Measurements from ENCODE around the gene C17orf114.

The C17orf114 gene

DNA sequence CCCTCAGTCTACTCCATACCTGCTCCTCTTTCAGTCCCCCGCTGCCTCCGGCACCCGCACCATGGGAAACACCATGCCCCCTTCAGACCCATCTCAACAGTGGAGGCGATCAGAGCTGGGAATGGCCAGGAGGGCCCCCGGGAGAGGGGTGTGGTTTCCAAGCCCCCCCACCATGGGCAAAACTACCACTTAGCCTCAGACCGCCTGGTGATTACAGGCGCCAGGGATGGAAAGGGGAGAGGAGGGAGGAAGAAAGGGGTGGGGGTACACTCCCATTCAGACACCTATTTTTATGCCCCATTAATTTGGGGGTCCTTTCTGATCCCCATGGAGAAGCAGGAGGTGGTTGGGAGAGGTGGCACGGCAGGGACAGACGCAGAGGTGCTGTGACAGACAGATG lies at the start of gene C17orf114:
C17orf114 (minus strand) TSS at position 101 of the 400 bp plus-strand sequence.
- no peak within 1 kb of the TSS for H3K4me3 Mint-ChIP-seq
- H3K27me3 Mint-ChIP-seq: no peaks in the 10 kb centered on the region
- H3K4me1 Mint-ChIP-seq (ENCODE audit: low read depth): peaks cover 8% of the 10 kb centered on the region
- no peaks in the 10 kb centered on the region for H3K9me3 Mint-ChIP-seq (ENCODE audit: low read depth)
- no peak within 1 kb of the TSS for H3K27ac Mint-ChIP-seq
- no peaks in the 10 kb centered on the region for H3K36me3 Mint-ChIP-seq

DNA sequence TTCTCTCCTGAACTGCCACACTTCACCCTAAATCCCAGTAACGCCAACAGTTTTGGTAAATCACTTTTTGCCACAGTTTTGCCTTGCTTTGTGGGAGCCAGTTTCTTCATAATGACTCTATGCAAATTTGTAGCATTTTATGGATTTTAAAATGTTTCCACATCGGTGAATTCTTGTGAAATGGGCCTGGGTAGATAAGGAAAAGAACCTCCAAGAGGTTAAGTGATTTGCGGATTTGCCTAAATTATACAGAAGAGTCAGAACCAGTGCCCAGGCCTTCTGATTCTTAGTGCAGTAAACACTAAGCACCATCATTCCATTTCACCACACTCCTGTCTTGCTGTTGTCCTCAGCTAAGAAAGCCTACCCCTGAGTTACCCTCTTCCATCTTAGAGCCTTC lies 49.0 kb upstream of the C17orf114 start:
- H3K4me1 Mint-ChIP-seq (ENCODE audit: low read depth): peaks cover 32% of the 10 kb centered on the region
- no peak overlapping the region for H3K27ac Mint-ChIP-seq
- H3K36me3 Mint-ChIP-seq: peaks cover 3% of the 10 kb centered on the region

DNA sequence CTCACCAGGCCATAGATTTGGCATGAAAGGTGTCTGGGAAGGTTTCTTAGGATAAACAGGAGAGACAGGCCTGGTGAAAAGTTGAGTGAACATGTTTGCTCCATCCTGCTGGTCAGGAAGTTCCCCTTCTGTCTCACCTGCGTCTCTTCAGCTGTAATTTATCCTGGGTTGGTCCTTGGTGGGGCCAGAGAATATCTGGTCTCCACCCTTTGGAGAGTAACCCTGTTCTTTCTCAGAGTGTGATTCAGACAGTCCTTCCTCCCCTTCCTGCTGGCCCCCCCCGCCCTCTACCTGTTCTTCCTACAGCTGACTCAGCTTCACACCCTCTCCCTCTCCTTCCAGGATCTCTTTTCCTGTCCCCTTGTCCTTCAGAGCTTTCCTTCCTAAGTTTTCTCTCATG lies 48.1 kb upstream of the C17orf114 start:
- no peaks in the 10 kb centered on the region for H3K9me3 Mint-ChIP-seq (ENCODE audit: low read depth)
- H3K36me3 Mint-ChIP-seq: peaks cover 3% of the 10 kb centered on the region
- H3K4me3 Mint-ChIP-seq: no peak overlapping the region
- no peak overlapping the region for H3K27ac Mint-ChIP-seq
- H3K4me1 Mint-ChIP-seq (ENCODE audit: low read depth): peaks cover 34% of the 10 kb centered on the region
- no peaks in the 10 kb centered on the region for H3K27me3 Mint-ChIP-seq

More for the DNA sequence above, 49.0 kb upstream of the C17orf114 start:
- peak overlapping the region; percentile 14 for H3K4me3 Mint-ChIP-seq
- H3K27me3 Mint-ChIP-seq: no peaks in the 10 kb centered on the region
- H3K9me3 Mint-ChIP-seq (ENCODE audit: low read depth): no peaks in the 10 kb centered on the region

DNA sequence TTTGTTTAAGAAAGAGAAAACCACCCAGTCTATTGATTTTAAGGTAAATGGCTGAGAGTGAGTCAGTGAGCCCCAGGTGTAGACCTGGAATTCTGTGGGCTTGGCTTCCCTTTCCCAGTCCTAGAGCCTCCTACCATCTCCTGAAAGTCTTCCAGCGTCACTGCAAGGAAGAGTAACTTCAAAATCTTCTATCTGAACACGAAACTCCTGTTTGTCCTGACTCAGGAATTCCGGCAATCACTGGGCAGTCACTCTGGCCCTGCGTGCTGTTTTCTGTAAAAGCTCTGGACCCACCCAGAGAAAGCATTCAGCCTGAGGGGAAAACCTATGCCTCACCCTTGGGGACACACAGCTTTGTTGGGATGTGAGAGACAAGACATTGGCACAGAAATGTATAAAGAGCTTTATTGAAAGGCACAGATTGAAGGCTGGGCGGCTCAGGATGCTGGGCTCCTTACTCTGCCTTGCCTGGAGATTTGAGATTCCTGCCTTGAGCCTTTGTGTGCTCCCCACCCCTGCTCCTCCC lies 46.9 kb upstream of the C17orf114 start:
- no peak overlapping the region for H3K27ac Mint-ChIP-seq
- peaks cover 5% of the 10 kb centered on the region for H3K36me3 Mint-ChIP-seq
- no peaks in the 10 kb centered on the region for H3K27me3 Mint-ChIP-seq
- no peaks in the 10 kb centered on the region for H3K9me3 Mint-ChIP-seq (ENCODE audit: low read depth)
- H3K4me1 Mint-ChIP-seq (ENCODE audit: low read depth): peaks cover 36% of the 10 kb centered on the region
- H3K4me3 Mint-ChIP-seq: no peak overlapping the region

DNA sequence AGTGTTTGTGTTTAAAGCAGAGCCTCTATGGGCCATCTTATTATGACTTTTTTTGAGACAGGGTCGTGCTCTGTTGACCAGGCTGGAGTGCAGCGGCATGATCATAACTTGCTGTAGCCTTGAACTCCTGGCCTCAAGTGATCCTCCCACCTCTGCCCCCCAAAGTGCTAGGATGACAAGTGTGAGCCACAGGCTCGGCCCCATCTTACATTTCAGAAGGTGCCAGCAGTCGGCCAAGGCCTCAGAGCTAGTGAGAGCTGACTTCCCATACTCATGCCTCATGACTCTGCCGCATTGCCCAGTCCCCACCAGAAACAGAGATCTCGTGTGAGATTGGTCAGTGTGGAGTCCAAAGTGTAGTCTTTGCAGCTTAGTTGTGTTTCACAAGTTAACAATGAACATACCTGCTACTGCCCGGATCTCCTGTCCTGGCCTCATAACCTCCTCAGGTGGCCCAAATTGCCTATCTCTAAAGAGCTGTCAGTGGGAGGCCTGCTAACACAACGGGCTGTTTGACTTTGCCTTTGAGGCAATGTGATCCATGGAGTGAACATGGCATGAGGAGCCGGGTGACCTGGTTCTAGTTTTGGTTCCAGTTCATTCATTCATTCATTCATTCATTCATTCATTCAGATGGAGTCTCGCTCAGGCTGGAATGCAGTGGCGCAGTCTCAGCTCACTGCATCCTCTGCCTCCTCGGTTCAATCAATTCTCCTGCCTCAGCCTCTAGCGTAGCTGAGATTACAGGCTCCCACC lies 44.7 kb upstream of the C17orf114 start:
- no peak overlapping the region for H3K4me3 Mint-ChIP-seq
- H3K27me3 Mint-ChIP-seq: no peaks in the 10 kb centered on the region
- no peaks in the 10 kb centered on the region for H3K9me3 Mint-ChIP-seq (ENCODE audit: low read depth)
- no peak overlapping the region for H3K27ac Mint-ChIP-seq
- peaks cover 5% of the 10 kb centered on the region for H3K36me3 Mint-ChIP-seq
- peaks cover 32% of the 10 kb centered on the region for H3K4me1 Mint-ChIP-seq (ENCODE audit: low read depth)

DNA sequence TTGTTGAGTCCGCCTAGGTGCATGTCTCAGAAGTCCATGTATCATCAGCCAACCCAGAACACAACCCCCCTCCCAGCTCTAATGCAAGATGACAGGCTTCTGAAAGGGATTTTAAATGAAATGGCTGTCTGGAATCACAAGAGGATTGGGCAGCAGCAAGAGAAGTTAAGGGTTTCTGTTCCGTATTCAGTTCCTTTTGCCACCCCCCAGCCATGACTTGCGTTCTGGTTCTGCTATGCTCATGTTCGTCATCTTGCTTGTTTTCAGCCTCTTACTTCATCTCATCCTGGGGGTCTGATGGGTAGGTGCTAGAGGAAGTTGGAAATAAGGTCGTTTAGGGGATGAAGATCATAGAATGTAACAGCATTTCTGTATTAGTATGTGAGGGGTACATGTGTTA lies 43.0 kb upstream of the C17orf114 start:
- Mint-ChIP-seq H3K4me3 (no peak overlapping the region), H3K27ac (no peak overlapping the region), H3K4me1 (ENCODE audit: low read depth) (peaks cover 40% of the 10 kb centered on the region), H3K27me3 (no peaks in the 10 kb centered on the region), H3K36me3 (peaks cover 12% of the 10 kb centered on the region), H3K9me3 (ENCODE audit: low read depth) (no peaks in the 10 kb centered on the region)

DNA sequence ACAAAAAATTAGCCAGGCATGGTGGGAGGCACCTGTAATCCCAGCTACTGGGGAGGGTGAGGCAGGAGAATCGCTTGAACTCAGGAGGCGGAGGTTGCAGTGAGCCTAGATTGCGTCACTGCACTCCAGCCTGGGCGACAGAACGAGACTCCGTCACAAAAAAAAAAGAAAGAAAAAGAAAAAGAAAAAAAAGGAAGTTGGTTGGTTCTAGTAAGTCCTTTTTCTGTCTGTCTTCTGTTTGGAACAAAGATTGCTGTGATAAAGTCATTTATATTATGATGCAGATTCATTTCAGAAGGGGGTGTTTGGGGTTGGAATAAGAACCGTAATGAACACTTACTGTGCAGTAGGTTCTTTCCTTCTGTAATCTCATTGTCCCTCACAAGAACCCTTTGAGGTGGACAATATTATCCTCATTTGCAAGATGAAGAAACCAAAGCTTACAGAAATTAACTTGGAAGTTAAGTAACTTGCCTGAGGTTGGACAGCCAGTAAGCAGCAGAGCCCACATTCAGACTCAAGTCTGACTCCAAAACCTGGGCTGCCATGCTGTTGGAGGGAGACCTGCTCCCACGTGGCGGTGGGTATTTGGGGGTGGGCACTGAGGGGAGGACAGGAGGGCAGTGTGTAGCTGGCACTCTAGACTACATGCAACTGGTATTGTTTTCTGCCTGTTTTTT lies 41.3 kb upstream of the C17orf114 start:
- H3K9me3 Mint-ChIP-seq (ENCODE audit: low read depth): no peaks in the 10 kb centered on the region
- peaks cover 17% of the 10 kb centered on the region for H3K36me3 Mint-ChIP-seq
- no peak overlapping the region for H3K27ac Mint-ChIP-seq
- no peaks in the 10 kb centered on the region for H3K27me3 Mint-ChIP-seq
- H3K4me3 Mint-ChIP-seq: no peak overlapping the region
- H3K4me1 Mint-ChIP-seq (ENCODE audit: low read depth): peaks cover 49% of the 10 kb centered on the region

DNA sequence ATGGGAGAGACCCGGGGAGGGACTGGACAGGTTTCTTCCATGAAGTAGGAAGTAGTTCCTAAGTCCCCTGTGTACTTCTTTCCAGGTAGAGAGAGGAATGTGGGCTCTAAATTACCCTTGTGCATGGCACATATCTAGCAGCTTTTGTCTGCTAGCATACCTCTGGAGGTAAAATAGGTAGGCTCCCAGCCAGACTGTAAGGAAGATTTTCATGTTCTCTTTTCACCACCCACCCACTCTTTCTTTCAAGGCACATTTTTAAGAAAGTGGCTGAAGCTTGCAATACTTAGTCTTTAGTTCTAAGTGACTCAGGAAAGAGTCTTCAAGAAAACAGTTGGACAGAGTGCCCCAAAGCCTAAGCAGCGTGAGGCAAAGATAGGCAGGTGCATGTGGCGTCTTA lies 40.2 kb upstream of the C17orf114 start:
- Mint-ChIP-seq H3K27ac (no peak overlapping the region), H3K27me3 (no peaks in the 10 kb centered on the region), H3K4me3 (no peak overlapping the region), H3K36me3 (peaks cover 20% of the 10 kb centered on the region), H3K4me1 (ENCODE audit: low read depth) (peaks cover 53% of the 10 kb centered on the region), H3K9me3 (ENCODE audit: low read depth) (no peaks in the 10 kb centered on the region)

DNA sequence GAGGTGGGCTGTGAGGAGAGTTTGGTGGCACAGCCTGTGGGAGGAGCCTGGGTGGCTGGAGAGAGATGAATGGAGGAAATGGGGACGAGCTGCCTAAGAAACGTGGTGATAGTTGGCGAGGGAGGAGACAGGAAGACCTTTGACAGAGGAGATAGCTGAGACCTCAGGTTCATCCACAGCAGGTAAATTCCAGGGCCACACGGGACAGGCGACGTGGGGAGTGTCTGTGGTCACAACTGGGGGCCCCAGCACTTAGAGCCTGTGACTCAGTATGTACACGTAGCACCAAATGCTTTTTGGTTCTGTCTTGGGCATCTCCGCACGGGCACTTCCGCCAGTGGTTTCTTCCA lies 38.7 kb upstream of the C17orf114 start:
- H3K27me3 Mint-ChIP-seq: no peaks in the 10 kb centered on the region
- H3K36me3 Mint-ChIP-seq: peaks cover 17% of the 10 kb centered on the region
- H3K4me1 Mint-ChIP-seq (ENCODE audit: low read depth): peaks cover 56% of the 10 kb centered on the region
- peak overlapping the region; percentile 83 for H3K27ac Mint-ChIP-seq
- peak overlapping the region; percentile 54 for H3K4me3 Mint-ChIP-seq
- no peaks in the 10 kb centered on the region for H3K9me3 Mint-ChIP-seq (ENCODE audit: low read depth)

DNA sequence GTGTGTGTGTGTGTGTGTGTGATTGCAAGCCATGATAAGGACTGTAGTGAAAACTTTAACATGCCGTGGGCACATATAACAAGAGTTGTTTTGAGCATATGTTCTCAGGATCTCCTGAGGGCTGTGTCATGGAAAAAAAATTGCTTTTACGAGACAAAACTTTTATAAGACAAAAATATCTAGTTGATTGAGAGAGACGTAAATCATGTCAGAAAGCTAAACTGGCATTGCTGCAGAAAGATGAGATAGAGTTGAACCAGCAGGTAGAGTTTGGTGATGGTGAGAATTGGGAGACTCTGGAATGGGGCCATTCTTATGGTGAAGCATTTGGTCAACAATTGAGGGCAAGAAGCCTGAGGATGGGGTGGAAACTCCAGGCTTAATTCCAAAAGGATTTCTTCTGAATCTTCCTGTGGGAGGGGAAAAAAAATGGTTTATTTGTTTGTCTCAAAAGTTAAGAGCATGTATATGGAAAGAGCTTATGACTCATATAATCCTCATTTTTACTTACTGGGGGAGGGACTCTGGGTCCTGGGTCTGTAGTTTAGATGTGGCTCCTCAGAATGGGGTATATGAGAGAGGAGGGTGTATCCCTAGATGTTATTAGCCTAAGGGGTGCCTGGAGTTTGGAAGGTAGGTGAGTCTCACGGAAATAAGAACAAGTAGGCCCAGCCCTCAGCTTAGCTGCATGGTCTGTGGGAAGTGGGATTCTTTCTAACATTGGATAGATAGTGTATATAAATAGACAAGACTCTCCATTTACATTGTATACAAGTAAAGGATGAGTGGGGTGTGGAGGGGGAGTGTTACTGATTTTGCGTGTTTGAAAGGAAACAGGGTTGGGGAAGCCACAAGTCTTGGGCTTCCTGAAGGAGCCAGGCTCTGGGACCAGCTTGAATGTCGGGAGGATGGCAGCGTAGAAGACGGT lies 38.1 kb upstream of the C17orf114 start:
- peaks cover 61% of the 10 kb centered on the region for H3K4me1 Mint-ChIP-seq (ENCODE audit: low read depth)
- no peaks in the 10 kb centered on the region for H3K27me3 Mint-ChIP-seq
- peaks cover 17% of the 10 kb centered on the region for H3K36me3 Mint-ChIP-seq
- peak overlapping the region; percentile 83 for H3K27ac Mint-ChIP-seq
- H3K4me3 Mint-ChIP-seq: peak overlapping the region; percentile 54
- H3K9me3 Mint-ChIP-seq (ENCODE audit: low read depth): no peaks in the 10 kb centered on the region

DNA sequence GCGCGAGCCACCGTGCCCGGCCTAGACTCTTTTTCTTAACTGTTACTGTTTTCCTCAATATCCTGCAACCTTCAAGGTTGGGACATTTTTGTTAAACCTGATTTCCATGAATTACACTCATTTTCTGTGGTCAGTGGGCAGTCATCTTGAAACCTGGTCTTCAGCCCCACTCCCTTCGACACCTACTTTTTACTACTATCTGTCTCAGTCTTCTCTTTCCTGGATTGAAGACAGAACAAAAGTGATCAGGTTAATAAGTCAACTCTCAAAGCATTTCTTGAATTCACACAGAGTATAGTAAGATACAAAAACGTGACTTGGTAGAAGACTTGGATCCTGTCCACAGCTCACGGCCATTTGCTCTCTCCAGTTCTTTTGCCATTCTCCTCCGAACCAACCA lies 37.1 kb upstream of the C17orf114 start:
- Mint-ChIP-seq H3K27ac (no peak overlapping the region), H3K9me3 (ENCODE audit: low read depth) (no peaks in the 10 kb centered on the region), H3K4me1 (ENCODE audit: low read depth) (peaks cover 63% of the 10 kb centered on the region), H3K27me3 (no peaks in the 10 kb centered on the region), H3K4me3 (no peak overlapping the region), H3K36me3 (peaks cover 15% of the 10 kb centered on the region)

DNA sequence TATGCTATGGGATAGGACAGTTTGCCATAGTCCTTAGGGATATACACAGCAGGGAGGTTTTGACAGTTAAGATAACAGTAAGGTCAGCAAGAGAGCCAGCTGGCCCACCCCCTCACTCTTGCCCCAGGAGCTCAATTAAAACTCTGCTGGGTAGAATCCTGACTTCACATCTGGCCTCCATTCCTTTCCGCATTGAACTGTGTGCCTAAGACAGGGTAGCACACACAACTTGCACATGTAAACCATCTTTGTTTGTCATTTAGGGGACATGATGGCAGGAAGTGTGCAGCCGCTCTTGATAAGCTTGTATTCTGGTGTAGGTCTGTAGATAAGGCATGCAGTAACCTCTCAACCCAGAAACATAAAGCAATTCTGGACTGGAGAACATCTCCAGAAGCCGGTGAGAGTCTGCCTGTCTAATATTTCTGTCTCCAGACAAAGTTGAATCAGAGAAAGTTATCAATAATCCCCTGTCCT lies 36.2 kb upstream of the C17orf114 start:
- Mint-ChIP-seq H3K27ac (no peak overlapping the region), H3K4me3 (no peak overlapping the region), H3K4me1 (ENCODE audit: low read depth) (peaks cover 69% of the 10 kb centered on the region), H3K27me3 (no peaks in the 10 kb centered on the region), H3K36me3 (peaks cover 15% of the 10 kb centered on the region), H3K9me3 (ENCODE audit: low read depth) (no peaks in the 10 kb centered on the region)

DNA sequence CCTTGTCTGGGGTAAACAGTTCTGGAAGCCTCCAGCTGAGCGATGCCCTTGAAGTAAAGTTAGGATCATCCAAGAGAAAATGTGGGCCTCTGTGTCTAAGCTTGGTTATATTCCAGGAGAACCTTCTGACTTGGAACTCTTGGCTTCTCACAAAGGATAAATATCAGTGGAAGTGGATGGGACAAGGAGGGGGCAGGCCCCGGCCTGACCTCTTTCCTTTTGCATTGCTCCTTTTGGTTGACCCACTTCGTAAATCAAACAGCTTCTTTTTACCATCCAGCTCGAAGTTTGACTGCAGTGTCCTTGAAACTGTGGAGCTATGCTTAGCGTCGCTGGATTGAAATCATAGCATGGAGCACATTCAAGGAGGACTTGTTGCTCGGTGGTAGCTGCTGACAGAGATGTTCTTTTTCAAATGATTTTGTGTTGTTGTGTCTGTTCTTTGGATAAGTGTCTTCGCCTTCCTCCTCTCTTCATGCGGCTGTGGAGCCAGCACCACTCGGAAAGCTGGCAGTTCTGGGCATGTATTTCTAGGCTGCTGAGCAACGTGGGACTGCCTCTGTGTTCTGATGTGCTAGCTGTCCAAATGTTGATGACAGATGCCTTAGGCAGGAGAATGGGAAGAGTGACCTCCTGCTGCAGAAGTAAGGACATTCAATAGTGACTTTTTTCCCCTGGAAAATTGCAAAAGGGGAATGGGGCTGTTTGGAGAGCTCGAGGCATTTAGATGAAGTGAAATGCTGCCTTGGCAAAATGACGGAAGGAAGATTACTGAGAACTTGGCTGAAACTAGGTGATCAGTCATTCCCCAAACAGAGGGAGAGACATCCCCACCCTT lies 35.6 kb upstream of the C17orf114 start:
- H3K4me1 Mint-ChIP-seq (ENCODE audit: low read depth): peaks cover 65% of the 10 kb centered on the region
- no peaks in the 10 kb centered on the region for H3K9me3 Mint-ChIP-seq (ENCODE audit: low read depth)
- no peak overlapping the region for H3K27ac Mint-ChIP-seq
- H3K36me3 Mint-ChIP-seq: peaks cover 15% of the 10 kb centered on the region
- no peaks in the 10 kb centered on the region for H3K27me3 Mint-ChIP-seq
- no peak overlapping the region for H3K4me3 Mint-ChIP-seq

DNA sequence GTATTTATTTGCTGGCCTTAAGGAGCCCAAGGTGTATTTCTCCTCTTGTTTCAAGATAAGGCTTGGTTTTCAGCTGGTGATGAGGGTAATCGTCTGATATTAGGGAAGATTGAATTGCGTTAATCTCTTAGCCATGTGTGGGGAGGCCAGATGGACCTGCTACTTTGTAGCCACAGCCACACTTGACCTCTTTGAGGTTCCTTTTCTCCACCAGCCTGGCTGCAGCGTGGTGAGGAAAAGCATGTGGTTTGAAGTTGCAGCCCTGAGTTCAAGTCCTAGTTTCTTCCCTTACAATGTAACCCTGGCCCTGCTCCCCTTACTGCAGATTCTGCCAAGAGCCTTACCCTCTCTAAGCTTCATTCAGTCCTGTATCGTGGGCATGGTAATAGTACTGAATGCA lies 34.1 kb upstream of the C17orf114 start:
- Mint-ChIP-seq H3K27me3 (no peaks in the 10 kb centered on the region), H3K4me3 (peak overlapping the region; percentile 1), H3K9me3 (ENCODE audit: low read depth) (no peaks in the 10 kb centered on the region), H3K4me1 (ENCODE audit: low read depth) (peaks cover 55% of the 10 kb centered on the region), H3K27ac (no peak overlapping the region), H3K36me3 (peaks cover 15% of the 10 kb centered on the region)
